Ascending aorta (tissue), 2 donors: ENCODE measurements around the gene ATP1A3. TPM values are rescaled to one million over a fixed set of nuclear protein-coding genes. Genes with fewer than 3 reads are reported as not detected.

Source experiments
- DNase-seq, 2 donors: peaks; one replicate each; pipeline ENCODE4 v3.0.0-alpha.2; 2019; ENCODE audit warnings: low spot score in 2 of 2
- H3K27ac ChIP-seq, 2 donors: fragments of 200-600 bp; sonication (generic); one replicate each; pipeline ENCODE4 v1.5.1; 2016 to 2017; ENCODE audit warnings: mild to moderate bottlenecking in 1 of 2
- H3K27me3 ChIP-seq: fragments of 200-600 bp; sonication (generic); one replicate; pipeline ENCODE4 v1.5.1; 2017
- H3K36me3 ChIP-seq, 2 donors: fragments of 200-600 bp; sonication (generic); one replicate each; pipeline ENCODE4 v1.5.1; 2016
- H3K4me1 ChIP-seq, 2 donors: fragments of 200-600 bp; sonication (generic); one replicate each; pipeline ENCODE4 v1.5.1; 2016 to 2017; ENCODE audit warnings: mild to moderate bottlenecking in 1 of 2
- H3K4me3 ChIP-seq, 2 donors: fragments of 200-600 bp; sonication (generic); one replicate each; pipeline ENCODE4 v1.5.1; 2016 to 2017; ENCODE audit warnings: mild to moderate bottlenecking in 1 of 2
- H3K9me3 ChIP-seq, 2 donors: fragments of 200-600 bp; sonication (generic); one replicate each; pipeline ENCODE4 v1.5.1; 2016
- CTCF ChIP-seq, 3 experiments: fragments of 200-600 bp in 2 of 3; fragments of 450-650 bp in 1 of 3; sonication (generic) in 2 of 3; IDR thresholded peaks; one replicate each; pipeline ENCODE4 v1.5.1; 2016 to 2019; ENCODE audit warnings: antibody characterized with exemption in 3 of 3, mild to moderate bottlenecking in 1 of 3, moderate library complexity in 1 of 3
- intact Hi-C: fragments of 100-400 bp; cut with DNase I; formaldehyde crosslinking; loops from one replicate; pipeline ENCODE4 v1.15.1; 2023
- total RNA-seq: library from RNA; depleted of rRNA; stranded (reverse); fragments of >200 nt; gene quantifications from one replicate; pipeline ENCODE4 v1.1.0, GENCODE V29; 2016

Gene ATP1A3
- total RNA-seq, 1 donor from 2014 or later, result 1.1 TPM

- H3K27me3 ChIP-seq, result peaks cover 26% of the 10 kb centered on the region
- no peak for DNase-seq
- H3K27ac ChIP-seq, result no peak overlapping the region
- no peak overlapping the region for H3K4me3 ChIP-seq
- no peaks in the 10 kb centered on the region for H3K4me1 ChIP-seq
- H3K9me3 ChIP-seq, result no peaks in the 10 kb centered on the region
- intact Hi-C loops, result no loop called here
- H3K36me3 ChIP-seq, result no peaks in the 10 kb centered on the region
- no peak for TF ChIP-seq CTCF (IDR thresholded peaks at IDR 0.05)
Observed at GRCh38 chr19:41921577-41922576, 72.2 kb downstream of the ATP1A3 start.

DNA sequence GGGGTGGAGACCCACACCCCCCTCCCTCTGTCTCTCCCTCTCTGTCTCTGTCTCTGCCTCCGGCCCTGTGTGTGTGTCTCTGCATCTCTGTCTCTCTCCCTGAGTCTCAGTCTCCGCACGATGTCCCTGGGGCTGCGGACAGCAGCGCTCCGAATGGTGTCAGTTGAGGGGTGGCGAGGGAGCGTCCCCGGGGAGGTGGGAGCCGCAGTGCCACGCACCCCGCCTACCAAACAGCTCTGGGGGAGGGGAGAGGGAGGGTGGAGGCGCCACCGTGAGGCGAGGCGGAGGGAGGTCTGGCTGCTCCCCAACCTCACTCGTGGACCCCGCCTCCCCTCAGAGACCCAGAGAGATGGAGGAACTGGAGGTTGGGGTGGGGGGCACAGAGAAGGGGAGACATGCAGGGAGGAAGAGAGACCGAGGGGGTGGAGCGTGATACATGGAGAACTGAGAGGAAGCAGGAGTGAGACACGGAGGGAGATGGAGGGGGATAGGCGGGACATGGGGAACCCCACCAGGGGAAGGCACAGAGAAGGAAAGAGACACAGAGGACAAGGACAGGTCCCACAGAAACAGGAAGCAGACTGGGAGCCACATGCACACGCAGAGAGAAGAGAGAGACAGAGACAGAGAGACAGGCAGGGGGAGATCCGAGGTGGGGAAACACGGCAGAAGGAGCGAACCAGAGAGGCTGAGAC, 73.0 kb downstream of the ATP1A3 start:
- no peak for TF ChIP-seq CTCF (IDR thresholded peaks at IDR 0.05)
- no peaks in the 10 kb centered on the region for H3K9me3 ChIP-seq

DNA sequence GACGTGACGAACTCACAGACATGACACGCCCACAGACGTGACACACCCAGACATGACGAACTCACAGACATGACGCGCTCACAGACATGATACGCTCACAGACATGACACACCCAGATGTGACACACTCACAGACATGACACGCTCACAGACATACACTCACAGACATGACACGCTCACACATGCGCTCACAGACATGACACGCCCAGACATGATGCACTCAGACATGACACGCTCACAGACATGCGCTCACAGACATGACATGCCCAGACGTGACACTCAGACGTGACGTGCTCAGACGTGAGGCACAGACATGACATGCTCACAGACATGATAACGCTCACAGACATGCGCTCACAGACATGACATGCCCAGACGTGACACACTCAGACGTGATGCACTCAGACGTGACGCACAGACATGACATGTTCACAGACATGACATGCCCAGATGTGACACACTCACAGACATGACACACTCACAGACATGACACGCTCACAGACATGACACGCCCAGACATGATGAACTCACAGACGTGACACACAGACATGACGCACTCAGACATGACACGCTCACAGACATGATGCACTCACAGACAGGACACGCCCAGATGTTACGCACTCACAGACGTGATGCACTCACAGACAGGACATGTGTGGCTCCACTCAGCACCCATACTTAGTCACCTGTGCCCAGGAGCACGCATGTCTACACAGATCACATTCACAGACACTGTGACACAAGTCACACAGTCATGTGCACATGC, 73.9 kb downstream of the ATP1A3 start:
- Histone ChIP-seq H3K4me1 (no peaks in the 10 kb centered on the region), H3K9me3 (no peaks in the 10 kb centered on the region), H3K36me3 (no peaks in the 10 kb centered on the region), H3K27me3 (peaks cover 29% of the 10 kb centered on the region), H3K27ac (no peak overlapping the region), H3K4me3 (no peak overlapping the region)
- TF ChIP-seq CTCF (IDR thresholded peaks at IDR 0.05), result no peak
- intact Hi-C loops, result no loop called here
- DNase-seq, result no peak

More for the DNA sequence above, 73.0 kb downstream of the ATP1A3 start:
- Histone ChIP-seq H3K36me3 (no peaks in the 10 kb centered on the region), H3K27me3 (peaks cover 26% of the 10 kb centered on the region), H3K4me1 (no peaks in the 10 kb centered on the region), H3K4me3 (no peak overlapping the region), H3K27ac (no peak overlapping the region)
- DNase-seq, result no peak
- intact Hi-C loops, result no loop called here

GRCh38 chr19:41918653-41919244, 75.3 kb downstream of the ATP1A3 start:
- Histone ChIP-seq H3K4me3 (no peak overlapping the region), H3K36me3 (no peaks in the 10 kb centered on the region), H3K27ac (no peak overlapping the region), H3K27me3 (peaks cover 30% of the 10 kb centered on the region), H3K4me1 (no peaks in the 10 kb centered on the region), H3K9me3 (no peaks in the 10 kb centered on the region)
- intact Hi-C loops, result no loop called here
- TF ChIP-seq CTCF (IDR thresholded peaks at IDR 0.05), result no peak
- no peak for DNase-seq

DNA sequence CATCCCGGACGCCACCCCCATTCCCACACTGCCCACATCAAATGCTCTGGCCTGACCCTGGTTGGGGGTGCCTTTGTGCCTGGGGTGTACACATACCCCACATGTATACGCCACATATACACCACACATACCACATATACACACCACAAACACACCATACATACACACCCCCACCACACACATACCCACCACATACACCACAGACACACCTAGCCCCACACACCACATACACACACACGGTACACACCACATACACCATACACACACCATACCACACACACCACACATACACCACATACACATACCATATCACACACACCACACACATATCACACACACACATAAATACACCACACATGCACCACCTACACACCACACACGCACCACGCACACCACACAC, 75.9 kb downstream of the ATP1A3 start:
- peaks cover 35% of the 10 kb centered on the region for H3K27me3 ChIP-seq
- intact Hi-C loops, result no loop called here
- no peaks in the 10 kb centered on the region for H3K36me3 ChIP-seq
- no peaks in the 10 kb centered on the region for H3K4me1 ChIP-seq
- no peak overlapping the region for H3K27ac ChIP-seq
- H3K4me3 ChIP-seq, result no peak overlapping the region
- no peak for DNase-seq
- no peaks in the 10 kb centered on the region for H3K9me3 ChIP-seq
- TF ChIP-seq CTCF (IDR thresholded peaks at IDR 0.05), result no peak
